Trophoblast cell (in vitro differentiated cells and primary cell): ENCODE measurements around the gene PLSCR1.

ENCODE experiments used
- DNase-seq, 2 donors: peaks; one replicate each; pipeline ENCODE4 v3.0.0-alpha.2; 2016
- H2AFZ ChIP-seq: 2 replicates; pipeline ENCODE4 v1.6.1; 2013; ENCODE audit warnings: low read length, moderate library complexity, mild to moderate bottlenecking; ENCODE audit not compliant: insufficient read depth, poor library complexity
- H2AK5ac ChIP-seq: 2 replicates; pipeline ENCODE4 v1.6.1; 2013; ENCODE audit warnings: mild to moderate bottlenecking, low read length
- H2BK120ac ChIP-seq: 2 replicates; pipeline ENCODE4 v1.6.1; 2013; ENCODE audit warnings: low read length, mild to moderate bottlenecking, moderate library complexity; ENCODE audit not compliant: insufficient read depth, poor library complexity
- H2BK12ac ChIP-seq: 2 replicates; pipeline ENCODE4 v1.6.1; 2013; ENCODE audit warnings: mild to moderate bottlenecking, low read length, moderate library complexity
- H2BK5ac ChIP-seq: 2 replicates; pipeline ENCODE4 v1.6.1; 2013; ENCODE audit warnings: low read length, low read depth, moderate library complexity, mild to moderate bottlenecking; ENCODE audit not compliant: poor library complexity
- H3K14ac ChIP-seq: 2 replicates; pipeline ENCODE4 v1.6.1; 2013; ENCODE audit warnings: mild to moderate bottlenecking, low read length
- H3K18ac ChIP-seq: 2 replicates; pipeline ENCODE4 v1.6.1; 2013; ENCODE audit warnings: mild to moderate bottlenecking, low read length
- H3K23ac ChIP-seq: 2 replicates; pipeline ENCODE4 v1.6.1; 2013; ENCODE audit warnings: low read length
- H3K27ac ChIP-seq: 2 replicates; pipeline ENCODE4 v1.5.1; 2013; ENCODE audit warnings: low read depth, mild to moderate bottlenecking, inconsistent platforms, low read length, moderate library complexity
- H3K27me3 ChIP-seq: 2 replicates; pipeline ENCODE4 v1.6.1; 2013; ENCODE audit warnings: inconsistent platforms, mild to moderate bottlenecking, low read length, moderate library complexity; ENCODE audit not compliant: insufficient read depth
- H3K36me3 ChIP-seq, 2 experiments: 1 replicate in 1 of 2; 2 replicates in 1 of 2; pipeline ENCODE4 v1.6.1; 2013; ENCODE audit warnings: low read length in 2 of 2, mild to moderate bottlenecking in 2 of 2, moderate library complexity in 1 of 2; ENCODE audit not compliant: insufficient read depth in 2 of 2, control insufficient read depth in 1 of 2
- H3K4ac ChIP-seq: 2 replicates; pipeline ENCODE4 v1.6.1; 2013; ENCODE audit warnings: low read depth, mild to moderate bottlenecking, low read length, moderate library complexity
- H3K4me1 ChIP-seq, 2 experiments: 1 replicate in 1 of 2; 2 replicates in 1 of 2; pipeline ENCODE4 v1.6.1; 2013; ENCODE audit warnings: low read length in 2 of 2, mild to moderate bottlenecking in 2 of 2, moderate library complexity in 1 of 2; ENCODE audit not compliant: insufficient read depth in 2 of 2, control insufficient read depth in 1 of 2
- H3K4me2 ChIP-seq: 2 replicates; pipeline ENCODE4 v1.6.1; 2013; ENCODE audit warnings: inconsistent platforms, mild to moderate bottlenecking, low read length, moderate library complexity
- H3K4me3 ChIP-seq: 2 replicates; pipeline ENCODE4 v1.5.1; 2013; ENCODE audit warnings: mild to moderate bottlenecking, low read depth, low read length, inconsistent platforms
- H3K79me1 ChIP-seq: one replicate; pipeline ENCODE4 v1.6.1; 2013; ENCODE audit warnings: low read length
- H3K79me2 ChIP-seq: 2 replicates; pipeline ENCODE4 v1.6.1; 2013; ENCODE audit warnings: low read length, mild to moderate bottlenecking; ENCODE audit not compliant: control insufficient read depth, insufficient read depth, poor library complexity
- H3K9ac ChIP-seq: 2 replicates; pipeline ENCODE4 v1.6.1; 2013; ENCODE audit warnings: mild to moderate bottlenecking, low read length
- H3K9me3 ChIP-seq: 2 replicates; pipeline ENCODE4 v1.6.1; 2013; ENCODE audit warnings: low read depth, mild to moderate bottlenecking, control low read depth, inconsistent platforms, low read length; ENCODE audit not compliant: insufficient read depth
- H4K12ac ChIP-seq: 2 replicates; pipeline ENCODE4 v1.6.1; 2013; ENCODE audit warnings: low read depth, mild to moderate bottlenecking, low read length, moderate library complexity
- H4K8ac ChIP-seq: 2 replicates; pipeline ENCODE4 v1.6.1; 2013; ENCODE audit warnings: low read depth, mild to moderate bottlenecking, low read length, moderate library complexity
- H4K91ac ChIP-seq: one replicate; pipeline ENCODE4 v1.6.1; 2013; ENCODE audit warnings: low read depth, mild to moderate bottlenecking, low read length, moderate library complexity
- WGBS: extraction: QIAGEN DNeasy Blood & Tissue Kit; methylation state at CpG from one replicate; pipeline ENCODE4 v1.1.7; 2013; ENCODE audit warnings: missing lambda C conversion rate; ENCODE audit not compliant: insufficient read length, insufficient coverage; ENCODE audit errors: extremely low coverage; 5-methylcytosine and 5-hydroxymethylcytosine counted together

Gene PLSCR1

DNA sequence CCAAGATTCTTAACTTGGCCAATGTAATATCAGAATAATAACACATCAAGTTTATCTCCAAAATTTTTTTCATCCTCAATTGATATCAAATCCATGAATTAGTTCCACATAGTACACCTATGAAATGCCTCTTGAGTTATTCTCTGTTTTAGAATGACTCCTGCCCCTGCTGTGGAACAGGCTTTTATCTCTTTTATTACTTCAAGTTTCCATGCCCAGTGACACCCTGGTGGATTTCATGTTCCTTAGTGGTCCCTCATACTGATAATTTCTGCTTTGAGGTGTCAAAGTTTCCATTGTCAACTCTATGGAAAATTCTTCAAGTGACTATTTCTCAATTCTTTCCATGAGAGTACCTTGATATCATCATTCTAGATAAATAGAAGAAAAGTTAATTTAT is 24.6 kb downstream of the PLSCR1 start:
- Histone ChIP-seq H3K14ac (no peak overlapping the region), H3K9ac (no peak overlapping the region), H3K18ac (no peak overlapping the region), H4K91ac (no peak overlapping the region), H3K4me3 (no peak overlapping the region), H3K79me1 (no peaks in the 10 kb centered on the region), H2BK12ac (no peak overlapping the region), H2AK5ac (no peak overlapping the region), H3K4me2 (no peak overlapping the region), H3K4me1 (peaks cover 2 to 3% of the 10 kb centered on the region in 2 experiments), H3K79me2 (no peaks in the 10 kb centered on the region), H3K36me3 (peaks cover 2% of the 10 kb centered on the region in 2 experiments), H4K12ac (no peak overlapping the region), H3K27me3 (no peaks in the 10 kb centered on the region), H3K4ac (no peak overlapping the region), H3K23ac (no peak overlapping the region), H2BK120ac (no peak overlapping the region), H2AFZ (no peak overlapping the region), H2BK5ac (no peak overlapping the region), H3K27ac (no peak overlapping the region), H3K9me3 (no peaks in the 10 kb centered on the region), H4K8ac (no peak overlapping the region)
- DNase-seq: no peak

DNA sequence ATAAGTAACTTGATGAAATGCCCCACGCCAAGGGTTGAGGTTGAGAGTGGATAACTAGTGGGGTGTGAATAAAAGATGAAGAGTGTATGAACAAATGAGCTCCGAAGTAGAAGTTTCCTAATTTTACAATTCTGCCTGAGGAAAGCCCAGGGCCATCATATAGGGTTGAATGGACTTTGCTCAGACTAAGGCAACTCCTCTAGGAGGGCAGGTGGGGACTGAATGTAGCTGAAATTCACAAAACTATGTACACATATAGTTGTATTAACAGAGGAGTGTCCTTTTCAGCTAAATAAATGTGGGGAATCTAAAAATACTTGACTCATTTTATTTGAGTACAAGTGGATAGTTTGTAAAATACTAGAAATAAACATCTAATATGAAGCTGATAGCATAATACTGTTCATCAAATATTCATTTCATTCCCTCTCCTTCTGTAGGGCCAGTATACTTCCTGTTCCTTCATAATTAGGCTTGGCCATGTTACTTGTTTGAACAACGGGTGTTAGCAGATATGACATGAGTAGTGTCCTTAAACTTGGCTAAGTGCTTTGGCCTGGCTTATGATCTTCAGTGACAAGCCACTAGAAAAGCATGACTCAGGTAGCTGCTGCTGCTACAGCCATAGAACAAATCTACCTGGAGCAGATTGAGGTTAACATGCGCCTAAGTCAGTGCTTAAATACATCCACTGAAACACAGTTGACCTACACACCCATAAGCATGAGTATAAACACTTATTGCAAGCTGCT is 26.5 kb downstream of the PLSCR1 start:
- H3K79me2 ChIP-seq: no peaks in the 10 kb centered on the region
- no peak overlapping the region for H2AK5ac ChIP-seq
- WGBS: no CpG with 5 or more reads among the region's 4 CpGs
- H2AFZ ChIP-seq: no peak overlapping the region
- no peak overlapping the region for H3K18ac ChIP-seq
- no peak overlapping the region for H2BK5ac ChIP-seq
- no peak overlapping the region for H2BK120ac ChIP-seq
- H3K27ac ChIP-seq: no peak overlapping the region
- no peak overlapping the region for H3K4me2 ChIP-seq
- no peaks in the 10 kb centered on the region for H3K9me3 ChIP-seq
- H3K36me3 ChIP-seq: peaks cover 4 to 8% of the 10 kb centered on the region in 2 experiments
- DNase-seq: no peak
- no peaks in the 10 kb centered on the region for H3K27me3 ChIP-seq
- H3K14ac ChIP-seq: no peak overlapping the region
- H3K4ac ChIP-seq: no peak overlapping the region
- no peak overlapping the region for H3K9ac ChIP-seq
- H2BK12ac ChIP-seq: no peak overlapping the region
- no peak overlapping the region for H4K91ac ChIP-seq
- no peak overlapping the region for H3K4me3 ChIP-seq
- H4K8ac ChIP-seq: no peak overlapping the region
- H3K79me1 ChIP-seq: no peaks in the 10 kb centered on the region
- H3K23ac ChIP-seq: no peak overlapping the region
- H4K12ac ChIP-seq: no peak overlapping the region
- peaks cover 0 to 1% of the 10 kb centered on the region in 2 experiments for H3K4me1 ChIP-seq

DNA sequence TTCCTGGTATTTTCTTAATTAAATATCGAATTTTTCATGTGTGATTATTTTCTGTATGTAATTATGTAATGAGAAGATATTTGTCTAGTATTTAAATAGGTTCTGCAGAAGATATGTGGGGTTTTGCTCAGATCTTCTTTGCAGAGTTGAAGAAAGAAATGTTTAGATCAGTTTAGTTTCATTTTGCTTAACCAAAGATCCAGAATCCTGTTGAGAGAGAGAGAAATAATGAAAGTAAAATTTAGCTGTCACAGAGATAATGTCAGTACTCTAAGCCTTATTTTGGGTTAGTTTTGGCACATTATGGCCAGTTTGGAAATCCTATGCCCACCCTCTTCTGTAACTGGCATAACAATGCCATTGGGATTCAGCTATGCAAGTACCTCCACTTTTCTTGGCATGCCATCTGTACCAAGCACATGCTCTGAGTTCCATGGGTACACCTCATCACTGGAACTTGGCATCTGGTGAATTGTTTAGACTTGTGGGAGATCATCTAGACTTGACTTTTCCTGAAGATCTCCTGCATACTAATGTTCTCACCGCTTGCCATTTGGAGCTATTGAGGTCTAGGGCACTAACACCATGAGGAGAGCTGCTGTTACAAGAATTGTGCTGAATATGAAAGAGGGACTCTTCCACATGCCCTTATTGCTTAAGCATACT is 30.9 kb downstream of the PLSCR1 start:
- no peak overlapping the region for H3K14ac ChIP-seq
- WGBS: no CpG with 5 or more reads among the region's 2 CpGs

DNA sequence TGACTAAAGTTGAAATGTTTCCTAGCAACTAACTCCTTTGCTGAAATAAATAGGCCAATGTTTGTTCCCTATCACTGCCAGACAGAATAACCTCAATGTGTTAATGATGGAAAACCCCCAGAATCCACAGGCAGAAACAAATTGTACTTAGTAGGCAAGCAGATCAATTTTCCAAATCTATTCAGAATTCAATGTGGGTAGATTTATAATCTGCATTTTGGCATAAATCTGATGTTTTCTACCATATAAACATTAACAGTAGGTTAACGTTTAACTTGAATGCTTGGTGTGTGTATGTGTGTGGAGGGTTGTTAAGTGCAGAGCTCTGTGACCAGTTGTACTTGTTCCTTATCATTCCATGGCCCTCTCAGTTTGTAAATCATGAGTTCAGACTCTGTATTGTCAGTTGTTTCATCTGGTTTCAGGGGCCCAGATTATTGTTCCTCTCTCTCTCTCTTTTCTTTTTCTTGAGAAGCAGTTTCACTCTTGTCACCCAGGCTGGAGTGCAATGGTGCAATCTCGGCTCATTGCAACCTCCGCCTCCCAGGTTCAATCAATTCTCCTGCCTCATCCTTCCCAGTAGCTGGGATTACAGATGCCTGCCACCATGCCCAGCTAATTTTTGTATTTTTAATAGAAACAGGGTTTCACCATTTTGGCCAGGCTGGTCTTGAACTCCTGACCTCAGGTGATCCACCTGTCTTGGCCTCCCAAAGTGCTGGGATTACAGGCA is 32.8 kb downstream of the PLSCR1 start:
- Histone ChIP-seq H3K27me3 (no peaks in the 10 kb centered on the region), H3K27ac (no peak overlapping the region), H3K79me1 (peaks cover 12% of the 10 kb centered on the region), H3K4me3 (no peak overlapping the region), H3K18ac (no peak overlapping the region), H3K9ac (no peak overlapping the region), H3K4me2 (no peak overlapping the region), H2AFZ (no peak overlapping the region), H2AK5ac (no peak overlapping the region), H3K4me1 (peaks cover 6% of the 10 kb centered on the region in 2 experiments), H2BK12ac (no peak overlapping the region), H3K36me3 (peaks cover 4 to 8% of the 10 kb centered on the region in 2 experiments), H4K12ac (no peak overlapping the region), H2BK5ac (no peak overlapping the region), H4K8ac (no peak overlapping the region), H3K23ac (no peak overlapping the region), H4K91ac (no peak overlapping the region), H3K14ac (no peak overlapping the region), H3K4ac (no peak overlapping the region), H2BK120ac (no peak overlapping the region), H3K79me2 (no peaks in the 10 kb centered on the region), H3K9me3 (no peaks in the 10 kb centered on the region)
- WGBS: no CpG with 5 or more reads among the region's 3 CpGs
- DNase-seq: peak in 1 of 2 donors; percentile 21

More for the DNA sequence above, 30.9 kb downstream of the PLSCR1 start:
- Histone ChIP-seq H3K4me1 (no peaks in the 10 kb centered on the region), H3K27me3 (no peaks in the 10 kb centered on the region), H3K27ac (no peak overlapping the region), H2BK12ac (no peak overlapping the region), H2BK120ac (no peak overlapping the region), H3K79me1 (peaks cover 2% of the 10 kb centered on the region), H2AFZ (no peak overlapping the region), H3K9ac (no peak overlapping the region), H2BK5ac (no peak overlapping the region), H2AK5ac (no peak overlapping the region), H3K23ac (no peak overlapping the region), H4K12ac (no peak overlapping the region), H3K4me2 (no peak overlapping the region), H3K9me3 (no peaks in the 10 kb centered on the region), H3K79me2 (no peaks in the 10 kb centered on the region), H3K36me3 (peaks cover 4 to 8% of the 10 kb centered on the region in 2 experiments), H3K4ac (no peak overlapping the region), H4K91ac (no peak overlapping the region), H3K18ac (no peak overlapping the region), H3K4me3 (no peak overlapping the region), H4K8ac (no peak overlapping the region)
- DNase-seq: no peak
